ENCODE data around the gene CD48. TPM values are rescaled to one million over a fixed set of nuclear protein-coding genes. Genes with fewer than 3 reads are reported as not detected.

CD48 gene
- total and polyA plus RNA-seq, 2 of the 4 experiments (the other 2 are of a cell fraction), result not detected

- Histone ChIP-seq H3K56ac (ENCODE audit: extremely low read depth, insufficient read depth, low read length) (no peak overlapping the region), H3K9me1 (ENCODE audit: insufficient read depth, low read length) (no peaks in the 10 kb centered on the region), H3K4me2 (ENCODE audit: low read depth, low read length) (no peak overlapping the region), H3K4ac (ENCODE audit: low read depth, low read length) (no peak overlapping the region), H2AK9ac (replicated peaks; ENCODE audit: low read depth, low read length, poor library complexity) (no peak overlapping the region), H3K14ac (replicated peaks; ENCODE audit: low read depth, low read length) (no peak overlapping the region), H3K18ac (ENCODE audit: low read depth, low read length) (no peak overlapping the region), H3K4me3 (ENCODE audit: insufficient read depth, low read depth, low read length) (no peak overlapping the region), H3K27ac (ENCODE audit: insufficient read depth, low read length) (no peak overlapping the region), H4K8ac (ENCODE audit: low read depth in 2 of 2, low read length in 2 of 2) (no peak overlapping the region), H3K9me3 (ENCODE audit: control insufficient read depth, insufficient read depth, low read length) (no peaks in the 10 kb centered on the region), H2BK5ac (ENCODE audit: low read depth, low read length, poor library complexity, severe bottlenecking) (no peak overlapping the region), H2AFZ (replicated peaks; ENCODE audit: low read length, poor library complexity) (no peak overlapping the region), H4K91ac (ENCODE audit: insufficient read depth, low read depth, low read length) (no peak overlapping the region), H2BK120ac (ENCODE audit: low read depth, low read length) (no peak overlapping the region), H3K79me1 (ENCODE audit: low read depth in 1 of 2, low read length in 2 of 2) (no peaks in the 10 kb centered on the region), H3K23ac (ENCODE audit: low read depth, low read length) (no peak overlapping the region), H3K4me1 (ENCODE audit: control insufficient read depth, insufficient read depth, low read length) (no peaks in the 10 kb centered on the region), H3K36me3 (ENCODE audit: control insufficient read depth, insufficient read depth, low read length) (no peaks in the 10 kb centered on the region), H2BK20ac (ENCODE audit: low read depth, low read length) (no peak overlapping the region), H4K5ac (ENCODE audit: low read depth, low read length) (no peak overlapping the region), H4K20me1 (ENCODE audit: insufficient read depth, low read length) (no peaks in the 10 kb centered on the region), H3K9ac (ENCODE audit: low read depth, low read length) (no peak overlapping the region), H2BK15ac (ENCODE audit: low read depth, low read length) (no peak overlapping the region), H2AK5ac (ENCODE audit: low read depth, low read length) (no peak overlapping the region), H3K27me3 (ENCODE audit: control insufficient read depth, insufficient read depth, low read length) (no peaks in the 10 kb centered on the region)
- DNase-seq (no peak), ATAC-seq (ENCODE audit: low read depth) (no peak)
- dilution Hi-C loops (cut with HindIII; ENCODE audit: low sequenced_read_pairs, unreplicated experiment) (no loop called here), intact Hi-C loops (cut with micrococcal nuclease) (no loop called here), in situ Hi-C loops (cut with MboI; ENCODE audit: low sequenced_read_pairs) (no loop called here)
- POLR2A ChIA-PET (ENCODE audit: unreplicated experiment), result no interaction called here
- no CpG with 5 or more reads among the region's 5 CpGs for WGBS, 2 experiments (ENCODE audit: extremely low coverage in 2 of 2, insufficient read length in 1 of 2)
- CTCF ChIA-PET, result no interaction called here
- TF ChIP-seq, protein P1, sequence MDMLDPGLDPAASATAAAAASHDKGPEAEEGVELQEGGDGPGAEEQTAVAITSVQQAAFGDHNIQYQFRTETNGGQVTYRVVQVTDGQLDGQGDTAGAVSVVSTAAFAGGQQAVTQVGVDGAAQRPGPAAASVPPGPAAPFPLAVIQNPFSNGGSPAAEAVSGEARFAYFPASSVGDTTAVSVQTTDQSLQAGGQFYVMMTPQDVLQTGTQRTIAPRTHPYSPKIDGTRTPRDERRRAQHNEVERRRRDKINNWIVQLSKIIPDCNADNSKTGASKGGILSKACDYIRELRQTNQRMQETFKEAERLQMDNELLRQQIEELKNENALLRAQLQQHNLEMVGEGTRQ (IDR thresholded peaks at IDR 0.05; ENCODE audit: low read depth, low read length), result no peak
- no peak for TF ChIP-seq NFE2L2 (IDR thresholded peaks at IDR 0.05; ENCODE audit: low read depth, low read length)
- TF ChIP-seq POLR2A (IDR thresholded peaks at IDR 0.05; ENCODE audit: low read depth, low read length), result no peak
- no peak for TF ChIP-seq SMC3 (IDR thresholded peaks at IDR 0.05; ENCODE audit: low read depth, low read length)
- no peak for TF ChIP-seq RAD21 (IDR thresholded peaks at IDR 0.05; ENCODE audit: low read length)
- TF ChIP-seq MAZ (IDR thresholded peaks at IDR 0.05; ENCODE audit: borderline replicate concordance, low read depth, low read length), result no peak
- no peak for TF ChIP-seq FOS (IDR thresholded peaks at IDR 0.05; ENCODE audit: low read depth, low read length)
- no peak for TF ChIP-seq RFX5 (IDR thresholded peaks at IDR 0.05; ENCODE audit: low read depth, low read length)
- no peak for TF ChIP-seq ELK1 (IDR thresholded peaks at IDR 0.05; ENCODE audit: borderline replicate concordance, low read depth, low read length)
- TF ChIP-seq MXI1 (IDR thresholded peaks at IDR 0.05; ENCODE audit: borderline replicate concordance, low read depth, low read length), result no peak
- no peak for TF ChIP-seq MAFK (IDR thresholded peaks at IDR 0.05; ENCODE audit: low read depth, low read length)
- no peak for TF ChIP-seq BHLHE40 (IDR thresholded peaks at IDR 0.05; ENCODE audit: low read depth, low read length)
- TF ChIP-seq CTCF (conservative IDR thresholded peaks at IDR 0.05; ENCODE audit: low read depth, low read length), result no peak
- no peak for TF ChIP-seq RCOR1 (IDR thresholded peaks at IDR 0.05; ENCODE audit: insufficient replicate concordance, low read length)
- TF ChIP-seq CEBPB (IDR thresholded peaks at IDR 0.05; ENCODE audit: low read depth, low read length), result no peak
- TF ChIP-seq CHD1 (IDR thresholded peaks at IDR 0.05; ENCODE audit: low read depth, low read length), result no peak
- BruUV-seq (replicated peaks), result no TSS peak
These were observed 41.3 kb upstream of the CD48 start for GRCh38 chr1:160752924-160753323.
